SK-N-SH (cell line): ENCODE data around the gene F11.

Source experiments
- CHD2 ChIP-seq: fragments of 150-350 bp; IDR thresholded peaks from 2 replicates; pipeline ENCODE4 v1.6.1; 2018; ENCODE audit warnings: low read length; ENCODE audit not compliant: partially characterized antibody
- EZH2phosphoT487 ChIP-seq: fragments of 200-600 bp; sonication (generic); IDR thresholded peaks from 2 replicates; pipeline ENCODE4 v1.6.1; 2017; ENCODE audit warnings: low read depth, mixed run types, mild to moderate bottlenecking, antibody characterized with exemption, moderate library complexity, borderline replicate concordance
- FOXM1 ChIP-seq: IDR thresholded peaks from 2 replicates; pipeline ENCODE4 v1.4.0; 2012; ENCODE audit warnings: low read depth, mild to moderate bottlenecking
- POLR2AphosphoS5 ChIP-seq: IDR thresholded peaks from 2 replicates; pipeline ENCODE4 v1.6.1; 2012; ENCODE audit warnings: low read depth, low read length
- RAD21 ChIP-seq: IDR thresholded peaks from 2 replicates; pipeline ENCODE4 v1.6.1; 2012; ENCODE audit warnings: mild to moderate bottlenecking, low read length
- RFX5 ChIP-seq: IDR thresholded peaks from 2 replicates; pipeline ENCODE4 v1.6.1; 2012; ENCODE audit warnings: mild to moderate bottlenecking, improper control_type of control experiment, low read length
- SMC3 ChIP-seq: IDR thresholded peaks from 2 replicates; pipeline ENCODE4 v1.6.1; 2012; ENCODE audit warnings: low read depth, low read length, improper control_type of control experiment
- TAF1 ChIP-seq: IDR thresholded peaks from 2 replicates; pipeline ENCODE4 v1.6.1; 2012; ENCODE audit warnings: low read depth, mild to moderate bottlenecking, low read length, moderate library complexity, borderline replicate concordance
- TCF12 ChIP-seq: IDR thresholded peaks from 2 replicates; pipeline ENCODE4 v1.4.0; 2012
- TF ChIP-seq, protein P1 (sequence below): fragments of 200-600 bp; sonication (generic); IDR thresholded peaks from 2 replicates; pipeline ENCODE4 v1.6.1; 2017; ENCODE audit warnings: antibody characterized with exemption, mild to moderate bottlenecking, moderate library complexity

DNA sequence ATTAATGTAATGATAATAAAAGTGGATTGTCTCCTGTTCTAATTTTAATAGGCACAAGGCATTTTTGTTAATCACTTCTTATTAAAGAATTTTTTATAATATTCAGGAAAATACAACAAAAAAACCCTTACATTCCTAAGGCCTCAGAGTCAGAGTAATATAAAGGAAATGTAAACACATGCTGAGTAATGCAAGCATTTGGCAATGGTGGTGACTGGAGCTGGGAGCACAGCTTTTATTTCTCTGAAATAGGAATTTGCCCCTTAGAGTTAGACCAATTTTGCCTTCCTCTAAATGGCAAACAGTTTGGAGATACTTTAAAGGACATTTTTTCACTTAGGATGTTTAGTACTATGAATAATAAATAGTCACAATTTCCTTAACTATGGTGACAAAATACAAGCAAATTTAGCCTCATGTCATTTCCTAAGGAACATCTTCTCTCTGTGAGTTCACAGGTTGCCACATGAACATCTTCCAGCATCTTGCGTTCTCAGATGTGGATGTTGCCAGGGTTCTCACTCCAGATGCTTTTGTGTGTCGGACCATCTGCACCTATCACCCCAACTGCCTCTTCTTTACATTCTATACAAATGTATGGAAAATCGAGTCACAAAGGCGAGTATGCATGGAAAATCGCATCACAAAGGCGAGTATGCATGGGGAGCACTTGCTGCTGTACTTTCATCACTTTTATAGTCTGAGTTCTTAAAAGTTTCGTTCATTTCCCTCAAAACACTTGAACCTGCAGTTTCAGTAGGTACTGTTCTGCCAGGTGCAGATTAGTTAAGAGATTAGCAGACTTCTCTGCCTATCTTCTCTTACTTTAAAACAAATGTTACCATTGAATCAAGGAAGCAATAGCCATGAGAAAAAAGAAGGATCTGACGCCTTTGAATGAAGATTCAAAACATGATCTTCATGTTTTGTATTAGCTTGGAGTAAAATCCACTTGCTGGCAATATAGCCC lies 15.9 kb upstream of the F11 start:
- TF ChIP-seq, protein P1, sequence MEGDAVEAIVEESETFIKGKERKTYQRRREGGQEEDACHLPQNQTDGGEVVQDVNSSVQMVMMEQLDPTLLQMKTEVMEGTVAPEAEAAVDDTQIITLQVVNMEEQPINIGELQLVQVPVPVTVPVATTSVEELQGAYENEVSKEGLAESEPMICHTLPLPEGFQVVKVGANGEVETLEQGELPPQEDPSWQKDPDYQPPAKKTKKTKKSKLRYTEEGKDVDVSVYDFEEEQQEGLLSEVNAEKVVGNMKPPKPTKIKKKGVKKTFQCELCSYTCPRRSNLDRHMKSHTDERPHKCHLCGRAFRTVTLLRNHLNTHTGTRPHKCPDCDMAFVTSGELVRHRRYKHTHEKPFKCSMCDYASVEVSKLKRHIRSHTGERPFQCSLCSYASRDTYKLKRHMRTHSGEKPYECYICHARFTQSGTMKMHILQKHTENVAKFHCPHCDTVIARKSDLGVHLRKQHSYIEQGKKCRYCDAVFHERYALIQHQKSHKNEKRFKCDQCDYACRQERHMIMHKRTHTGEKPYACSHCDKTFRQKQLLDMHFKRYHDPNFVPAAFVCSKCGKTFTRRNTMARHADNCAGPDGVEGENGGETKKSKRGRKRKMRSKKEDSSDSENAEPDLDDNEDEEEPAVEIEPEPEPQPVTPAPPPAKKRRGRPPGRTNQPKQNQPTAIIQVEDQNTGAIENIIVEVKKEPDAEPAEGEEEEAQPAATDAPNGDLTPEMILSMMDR, result no peak
- TF ChIP-seq TAF1 (no peak), FOXM1 (no peak), SMC3 (no peak), POLR2AphosphoS5 (no peak), TCF12 (no peak), EZH2phosphoT487 (no peak), CHD2 (no peak), RAD21 (no peak), RFX5 (no peak)
